Activated naive CD8-positive, alpha-beta T cell treated with anti-CD3 and anti-CD28 coated beads, Interleukin-2, amount 10 ng/mL, durations not matched to agents 7 days and 5 days (primary cell): ENCODE measurements around the gene GIGYF1. TPM values are rescaled to one million over a fixed set of nuclear protein-coding genes. Genes with fewer than 3 reads are reported as not detected.

Experiments
- ATAC-seq: fragments of 150-1000 bp; cut with Tn5 transposase; one replicate; pipeline ENCODE4 v1.10.0; 2021; ENCODE audit warnings: low read depth, moderate library complexity
- POLR2A ChIA-PET: fragments of 350-600 bp; sonication (Branson Sonifier 250); formaldehyde crosslinking; loops from one replicate; lab custom pipeline; 2021; ENCODE audit warnings: antibody characterized with exemption; lab: Charles Lee
- DNase-seq: peaks from one replicate; pipeline ENCODE4 v3.0.0; 2021
- H3K27ac Mint-ChIP-seq: one replicate; pipeline ENCODE4 v1.8.0; 2022; ENCODE audit warnings: mild to moderate bottlenecking, mixed read lengths
- H3K27me3 Mint-ChIP-seq: one replicate; pipeline ENCODE4 v1.8.0; 2022; ENCODE audit warnings: mild to moderate bottlenecking, moderate library complexity, mixed read lengths
- H3K36me3 Mint-ChIP-seq: one replicate; pipeline ENCODE4 v1.8.0; 2021; ENCODE audit warnings: mild to moderate bottlenecking, mixed read lengths
- H3K4me1 Mint-ChIP-seq: one replicate; pipeline ENCODE4 v1.8.0; 2021; ENCODE audit warnings: mixed read lengths
- H3K4me3 Mint-ChIP-seq: one replicate; pipeline ENCODE4 v1.8.0; 2022; ENCODE audit warnings: mild to moderate bottlenecking, moderate library complexity, mixed read lengths
- H3K9me3 Mint-ChIP-seq: one replicate; pipeline ENCODE4 v1.8.0; 2021; ENCODE audit warnings: mixed read lengths
- total RNA-seq, 2 experiments: library from RNA; stranded (reverse); gene quantifications; one replicate each; pipeline ENCODE4 v1.2.3, GENCODE V29; 2021

The GIGYF1 gene
- total RNA-seq, 2 experiments from 2014 or later, result 71.5 to 75.2 TPM

DNA sequence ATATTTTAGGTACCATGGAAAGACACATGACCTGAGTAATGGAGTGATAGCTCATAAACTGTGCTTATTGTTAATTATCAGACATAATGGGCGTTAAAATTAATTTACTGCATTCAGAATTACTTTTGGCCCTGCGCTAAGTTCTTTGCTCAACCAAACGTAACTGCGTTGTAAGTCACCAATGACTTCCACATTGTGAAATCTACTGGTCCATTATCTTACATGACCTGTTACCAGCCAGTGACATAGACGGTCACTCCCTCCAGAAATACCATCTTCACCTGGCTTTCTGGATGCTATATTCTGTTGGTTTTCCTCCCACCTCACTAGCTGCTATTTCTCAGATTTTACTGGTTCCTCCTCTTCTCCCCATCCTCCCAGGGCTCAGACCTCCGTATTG lies 5.0 kb upstream of the GIGYF1 start:
- Mint-ChIP-seq H3K27me3 (peaks cover 31% of the 10 kb centered on the region), H3K4me3 (no peak overlapping the region), H3K9me3 (no peaks in the 10 kb centered on the region), H3K36me3 (no peaks in the 10 kb centered on the region), H3K4me1 (peaks cover 5% of the 10 kb centered on the region), H3K27ac (no peak overlapping the region)
- ATAC-seq (no peak), DNase-seq (no peak)
- POLR2A ChIA-PET, result no interaction called here

DNA sequence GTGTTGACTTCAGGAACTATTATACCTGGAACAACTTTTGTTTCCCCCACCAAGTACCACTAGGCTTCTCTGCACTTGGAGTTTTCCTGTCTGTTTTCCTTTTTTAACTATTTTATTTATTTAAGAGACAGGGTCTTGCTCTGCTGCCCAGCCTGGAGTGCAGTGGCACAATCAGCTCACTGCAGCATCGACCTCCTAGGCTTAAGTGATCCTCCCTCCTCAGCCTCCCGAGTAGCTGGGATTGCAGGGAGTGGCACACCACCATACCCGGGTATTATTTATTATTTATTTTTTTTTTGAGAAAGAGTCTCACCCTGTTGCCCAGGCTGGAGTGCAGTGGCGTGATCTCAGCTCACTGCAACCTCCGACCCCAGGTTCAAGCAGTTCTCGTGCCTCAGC lies 2.1 kb upstream of the GIGYF1 start:
- Mint-ChIP-seq H3K4me3 (no peak overlapping the region), H3K36me3 (peaks cover 2% of the 10 kb centered on the region), H3K27ac (no peak overlapping the region), H3K9me3 (no peaks in the 10 kb centered on the region), H3K4me1 (peaks cover 21% of the 10 kb centered on the region), H3K27me3 (peaks cover 29% of the 10 kb centered on the region)
- DNase-seq, result no peak
- ATAC-seq, result no peak
- POLR2A ChIA-PET, result interaction anchor here (1.3 to 5.1 kb wide), 2 partner anchors 9 to 112 kb away, joined by 3 to 31 read pairs; partner anchors contain the start of gene POP7

DNA sequence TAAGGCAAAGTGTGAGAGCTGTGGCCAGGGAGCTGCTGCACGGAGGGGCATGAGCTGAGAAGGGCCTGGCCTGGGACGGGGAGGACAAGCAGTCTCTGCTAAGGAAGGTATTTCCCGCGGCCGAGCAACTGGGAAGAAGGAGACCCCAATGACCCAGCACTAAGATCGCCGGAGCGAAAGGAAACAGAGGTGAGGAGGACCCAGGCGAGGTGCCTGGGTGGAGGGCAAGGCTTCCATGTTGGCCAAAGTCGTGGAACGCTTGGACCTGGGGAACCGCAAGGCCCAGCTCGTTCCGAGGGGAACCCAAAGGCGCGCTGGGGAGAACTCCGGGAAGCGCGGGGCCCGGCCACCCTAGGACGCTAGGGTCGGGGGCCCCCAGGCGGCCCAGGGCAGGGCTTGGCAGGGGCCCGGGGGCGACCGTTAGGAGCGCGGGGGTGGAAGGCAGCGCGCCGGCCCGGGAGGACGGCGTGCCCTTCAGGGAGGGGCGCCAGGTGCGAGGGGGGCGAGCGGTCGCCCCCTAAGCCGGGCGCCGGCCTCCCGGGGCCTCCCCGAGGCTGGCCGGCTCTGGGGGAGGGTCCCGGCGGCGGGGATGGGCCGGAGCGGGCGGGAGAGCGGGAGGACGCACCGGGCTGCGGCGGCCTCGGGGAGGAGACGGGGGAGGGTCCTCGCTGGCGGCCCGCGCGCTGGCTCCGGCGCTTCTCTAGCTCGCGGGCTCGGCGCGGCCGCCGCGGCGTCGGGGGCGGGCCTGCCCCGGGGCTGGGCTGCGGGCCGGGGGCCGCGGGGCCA lies 545 bp downstream of the GIGYF1 start:
- DNase-seq (no peak), ATAC-seq (peak; percentile 35)
- peak overlapping the region; percentile 96 for H3K4me3 Mint-ChIP-seq
- peaks cover 2% of the 10 kb centered on the region for H3K36me3 Mint-ChIP-seq
- peaks cover 24% of the 10 kb centered on the region for H3K4me1 Mint-ChIP-seq
- peak overlapping the region; percentile 91 for H3K27ac Mint-ChIP-seq
- peaks cover 15% of the 10 kb centered on the region for H3K27me3 Mint-ChIP-seq
- H3K9me3 Mint-ChIP-seq, result no peaks in the 10 kb centered on the region
- POLR2A ChIA-PET, result interaction anchor here (0.6 to 5.1 kb wide), 15 partner anchors 12 to 350 kb away, joined by 3 to 31 read pairs (median 5); partner anchors contain the start of genes FBXO24, LRCH4, MEPCE and MOSPD3

DNA sequence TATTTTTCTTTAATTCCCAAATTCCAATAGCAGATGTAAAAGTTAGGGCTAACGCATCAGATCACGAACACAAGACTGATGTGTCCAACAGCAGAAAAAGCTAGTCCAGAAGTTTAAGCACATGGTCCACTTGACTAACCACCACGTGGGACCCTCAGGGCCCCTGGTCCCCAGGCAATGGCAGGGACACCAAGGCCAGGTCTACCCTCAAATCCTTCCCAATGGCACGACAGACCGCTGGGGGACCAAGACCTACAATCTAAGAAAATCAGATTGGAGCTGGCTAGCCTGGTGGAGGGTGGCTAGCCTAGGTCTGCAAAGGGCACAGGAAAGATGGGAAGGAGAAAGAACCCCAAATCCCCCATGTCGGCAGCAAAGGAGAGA lies 1.5 kb downstream of the GIGYF1 start:
- POLR2A ChIA-PET, result interaction anchor here (1.2 to 5.1 kb wide), 13 partner anchors 12 to 263 kb away, joined by 3 to 31 read pairs (median 7); partner anchors contain the start of genes FBXO24, MEPCE, MOSPD3 and POP7
- no peaks in the 10 kb centered on the region for H3K9me3 Mint-ChIP-seq
- peaks cover 2% of the 10 kb centered on the region for H3K36me3 Mint-ChIP-seq
- peak overlapping the region; percentile 91 for H3K27ac Mint-ChIP-seq
- H3K4me3 Mint-ChIP-seq, result peak overlapping the region; percentile 96
- peaks cover 24% of the 10 kb centered on the region for H3K4me1 Mint-ChIP-seq
- H3K27me3 Mint-ChIP-seq, result peaks cover 15% of the 10 kb centered on the region
- ATAC-seq, result no peak
- DNase-seq, result no peak

DNA sequence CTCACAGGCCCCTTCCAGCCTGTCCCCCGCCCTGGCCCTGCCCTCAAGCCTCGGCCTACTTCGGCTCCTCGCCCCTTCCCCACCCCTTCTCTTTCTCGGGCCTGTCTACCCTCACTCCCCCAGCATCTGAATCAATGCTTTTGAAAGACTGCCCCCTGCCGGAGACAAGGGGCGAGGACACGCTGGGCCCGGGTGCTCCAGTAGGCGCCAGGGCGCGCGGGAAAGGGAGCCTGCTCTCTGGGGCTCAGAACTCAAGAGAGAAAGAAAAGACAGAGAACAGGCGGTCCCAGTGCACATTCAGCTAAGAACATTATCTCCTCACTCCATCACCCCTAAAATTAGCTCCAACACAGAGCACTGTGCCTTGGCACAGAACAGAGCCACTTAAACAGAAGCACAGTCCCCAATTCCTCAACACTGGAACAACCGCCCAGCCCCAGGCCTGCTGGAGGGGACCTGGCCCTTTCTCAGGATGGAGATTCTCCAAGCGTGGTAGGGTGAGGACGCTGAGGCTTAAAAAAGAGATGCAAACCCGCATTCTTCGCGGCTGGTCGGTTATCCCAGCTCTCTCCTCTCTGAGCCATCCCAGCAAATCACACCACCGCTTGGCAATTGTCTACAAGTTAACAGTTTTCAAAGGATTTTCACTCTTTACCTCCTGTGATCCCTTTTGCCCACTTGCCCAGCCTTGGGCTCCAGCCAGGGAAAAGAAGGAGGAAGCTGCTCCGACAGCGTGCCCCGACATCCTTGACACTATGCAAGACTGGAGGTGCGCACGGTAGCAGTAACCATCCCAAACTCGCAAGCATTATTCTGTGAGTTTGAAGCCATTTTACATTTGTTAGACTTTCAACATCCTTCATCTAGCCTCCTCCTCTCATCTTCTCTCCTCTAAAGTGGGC lies 2.1 kb downstream of the GIGYF1 start:
- POLR2A ChIA-PET, result interaction anchor here (1.0 to 4.8 kb wide), 11 partner anchors 11 to 263 kb away, joined by 3 to 24 read pairs (median 7); partner anchors contain the start of genes FBXO24, MEPCE, POP7 and ZCWPW1
- peaks cover 24% of the 10 kb centered on the region for H3K4me1 Mint-ChIP-seq
- peaks cover 9% of the 10 kb centered on the region for H3K27me3 Mint-ChIP-seq

DNA sequence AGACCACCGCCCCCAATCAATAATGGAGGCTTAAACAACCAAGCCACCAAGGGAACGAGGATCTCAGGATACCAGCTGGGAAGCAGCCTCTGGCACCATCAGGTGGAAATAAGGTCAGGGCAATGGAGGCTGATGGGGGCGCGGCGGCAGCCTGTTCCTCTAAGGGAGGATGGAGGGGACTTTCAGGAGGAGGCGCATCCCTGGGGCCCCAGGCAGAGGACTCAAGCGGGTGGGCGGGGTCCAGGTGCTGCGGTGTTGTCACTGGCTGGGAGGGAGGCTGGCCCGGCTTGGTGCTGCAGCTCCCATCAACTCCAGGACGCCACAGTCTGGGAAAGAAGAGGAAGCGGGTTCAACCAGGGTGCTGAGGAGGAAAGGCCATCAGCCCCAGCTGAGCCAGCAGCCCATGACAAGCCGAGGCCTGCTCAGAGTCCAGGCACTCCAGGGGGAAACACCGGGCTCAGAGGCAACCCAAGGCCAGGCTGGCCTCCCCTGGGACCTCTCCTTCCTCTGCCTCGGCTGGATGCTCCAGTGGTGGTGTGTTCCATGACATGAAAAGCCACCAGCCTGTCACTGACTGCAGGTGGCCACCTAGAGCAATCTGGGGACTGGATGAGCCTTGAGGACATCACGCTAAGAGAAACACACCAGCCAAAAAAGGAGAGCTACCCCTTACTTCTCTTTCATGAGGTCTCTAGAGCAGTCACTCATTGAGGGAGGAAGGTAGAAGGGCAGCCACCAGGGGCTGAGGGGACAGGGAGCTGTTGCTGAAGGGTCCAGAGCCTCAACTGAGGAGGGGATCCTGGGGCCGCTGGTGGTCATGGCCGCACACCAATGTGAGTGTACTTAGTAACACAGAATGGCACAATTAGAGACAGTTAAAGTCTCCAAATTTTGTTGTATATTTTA lies 4.6 kb downstream of the GIGYF1 start:
- no peaks in the 10 kb centered on the region for H3K27me3 Mint-ChIP-seq
- peaks cover 2% of the 10 kb centered on the region for H3K36me3 Mint-ChIP-seq
- no peak overlapping the region for H3K27ac Mint-ChIP-seq
- H3K9me3 Mint-ChIP-seq, result no peaks in the 10 kb centered on the region
- H3K4me3 Mint-ChIP-seq, result no peak overlapping the region
- H3K4me1 Mint-ChIP-seq, result peaks cover 21% of the 10 kb centered on the region
- ATAC-seq (no peak), DNase-seq (no peak)
- POLR2A ChIA-PET, result interaction anchor here (0.9 to 4.8 kb wide), 3 partner anchors 9 to 77 kb away, joined by 3 to 24 read pairs (median 7); partner anchors contain the start of gene MOSPD3

More for the DNA sequence above, 2.1 kb downstream of the GIGYF1 start:
- H3K36me3 Mint-ChIP-seq, result peaks cover 2% of the 10 kb centered on the region
- H3K4me3 Mint-ChIP-seq, result peak overlapping the region; percentile 96
- no peaks in the 10 kb centered on the region for H3K9me3 Mint-ChIP-seq
- DNase-seq (peak; percentile 82), ATAC-seq (peak; percentile 74)
- H3K27ac Mint-ChIP-seq, result peak overlapping the region; percentile 34

DNA sequence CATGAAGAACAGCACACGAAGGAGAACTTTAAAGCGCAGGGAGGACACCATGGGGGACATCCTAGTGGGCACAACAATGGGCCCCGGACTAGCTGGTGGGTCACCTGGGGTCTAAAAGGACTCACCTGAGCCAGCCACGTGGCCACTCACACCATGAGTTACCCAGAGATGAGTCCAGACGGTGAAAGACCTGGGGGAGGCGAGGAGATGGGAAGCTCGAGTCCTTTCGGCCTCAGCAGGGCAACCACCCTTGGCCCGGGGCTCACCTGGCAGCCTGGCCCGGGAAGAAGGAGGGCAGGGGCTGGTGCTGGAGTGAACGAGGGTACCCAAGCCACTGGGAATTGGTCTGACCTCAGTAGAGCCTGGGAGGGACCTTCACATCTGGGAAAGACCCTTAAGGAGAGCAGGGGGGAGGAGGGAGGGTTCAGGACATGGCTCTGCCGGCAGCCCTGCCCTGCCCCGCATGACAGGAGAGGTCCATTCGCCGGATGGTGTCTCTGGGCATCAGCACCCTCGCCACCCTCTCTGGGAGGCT lies 5.7 kb downstream of the GIGYF1 start:
- DNase-seq (no peak), ATAC-seq (no peak)
- POLR2A ChIA-PET, result no interaction called here
- H3K36me3 Mint-ChIP-seq, result peaks cover 2% of the 10 kb centered on the region
- no peak overlapping the region for H3K27ac Mint-ChIP-seq
- H3K9me3 Mint-ChIP-seq, result no peaks in the 10 kb centered on the region
- no peak overlapping the region for H3K4me3 Mint-ChIP-seq
- no peaks in the 10 kb centered on the region for H3K27me3 Mint-ChIP-seq
- peaks cover 21% of the 10 kb centered on the region for H3K4me1 Mint-ChIP-seq

DNA sequence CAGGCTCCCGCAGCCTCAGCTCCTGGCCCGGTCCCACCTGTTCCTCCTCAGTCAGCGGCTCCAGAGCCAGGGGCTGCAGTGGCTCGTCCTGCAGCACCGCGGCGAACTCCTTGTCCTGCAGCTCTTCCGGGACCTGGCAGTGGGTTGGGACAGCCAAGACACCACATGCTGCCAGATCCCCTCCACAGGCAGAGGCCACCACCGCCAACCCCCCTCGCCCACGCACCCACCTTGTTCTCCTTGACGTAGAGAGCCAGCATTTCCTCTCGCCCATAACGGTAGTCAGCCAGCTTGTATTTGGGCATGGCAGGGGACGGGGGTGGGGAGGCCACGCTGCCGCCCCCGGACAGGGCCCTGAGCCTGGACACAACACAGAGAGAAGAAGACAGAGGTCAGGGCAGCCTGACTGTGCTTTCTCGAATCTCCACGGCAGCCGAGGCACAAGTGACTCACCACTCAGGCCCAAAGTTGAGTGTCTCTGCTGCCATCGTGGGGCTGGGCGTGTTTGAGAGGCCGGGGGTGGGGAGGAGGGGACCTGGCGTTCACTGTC lies 6.2 kb downstream of the GIGYF1 start:
- Mint-ChIP-seq H3K27me3 (no peaks in the 10 kb centered on the region), H3K4me3 (no peak overlapping the region), H3K27ac (no peak overlapping the region), H3K9me3 (no peaks in the 10 kb centered on the region), H3K36me3 (peaks cover 3% of the 10 kb centered on the region), H3K4me1 (peaks cover 16% of the 10 kb centered on the region)
- POLR2A ChIA-PET, result no interaction called here
- no peak for ATAC-seq
- no peak for DNase-seq

DNA sequence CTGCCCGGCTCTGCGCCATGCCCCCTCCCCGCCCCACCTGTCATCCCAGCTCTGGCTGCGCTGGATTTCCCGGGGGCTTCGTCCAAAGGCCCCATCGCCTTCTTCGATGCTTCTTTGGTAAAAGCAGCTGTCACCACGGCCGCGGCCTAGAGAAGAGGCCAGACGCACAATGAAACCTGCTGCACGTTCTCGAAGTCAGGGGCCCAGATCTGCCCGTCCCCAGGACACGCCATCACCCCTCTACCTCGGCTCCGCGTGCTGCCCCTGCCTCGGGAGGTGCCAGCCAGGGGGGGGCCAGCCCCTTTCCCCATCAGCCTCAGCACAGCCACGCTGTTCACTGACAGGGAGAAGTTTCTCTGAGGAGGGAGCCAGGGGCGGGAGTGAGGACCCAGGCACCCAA lies 6.8 kb downstream of the GIGYF1 start:
- no peak overlapping the region for H3K27ac Mint-ChIP-seq
- no peak overlapping the region for H3K4me3 Mint-ChIP-seq
- peaks cover 3% of the 10 kb centered on the region for H3K36me3 Mint-ChIP-seq
- no peaks in the 10 kb centered on the region for H3K9me3 Mint-ChIP-seq
- ATAC-seq (no peak), DNase-seq (no peak)
- H3K4me1 Mint-ChIP-seq, result peaks cover 10% of the 10 kb centered on the region
- POLR2A ChIA-PET, result no interaction called here
- H3K27me3 Mint-ChIP-seq, result no peaks in the 10 kb centered on the region

DNA sequence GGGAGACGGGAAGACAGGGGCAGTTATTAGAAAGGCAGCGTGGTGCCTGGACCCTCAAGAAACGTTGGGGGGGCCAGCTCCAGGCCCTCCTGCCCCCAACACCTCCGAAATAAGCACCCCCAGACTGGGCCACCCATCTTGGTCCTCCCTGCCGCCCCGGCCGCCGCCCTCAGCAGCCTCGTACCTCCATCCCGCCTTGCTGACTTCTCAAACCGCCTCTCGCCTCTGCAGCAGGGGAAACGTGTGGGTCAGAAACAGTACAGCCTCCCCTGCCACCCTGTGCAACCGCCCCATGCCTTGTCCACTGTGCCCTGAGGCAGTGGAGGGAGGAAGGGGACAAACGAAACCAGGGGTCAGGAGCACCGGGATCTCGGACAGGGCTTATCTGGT lies 7.2 kb downstream of the GIGYF1 start:
- H3K27me3 Mint-ChIP-seq, result no peaks in the 10 kb centered on the region
- peak overlapping the region; percentile 48 for H3K27ac Mint-ChIP-seq
- H3K36me3 Mint-ChIP-seq, result peaks cover 3% of the 10 kb centered on the region
- H3K4me3 Mint-ChIP-seq, result no peak overlapping the region
- POLR2A ChIA-PET, result no interaction called here
- no peaks in the 10 kb centered on the region for H3K9me3 Mint-ChIP-seq
- peaks cover 6% of the 10 kb centered on the region for H3K4me1 Mint-ChIP-seq
- no peak for DNase-seq
- ATAC-seq, result no peak

DNA sequence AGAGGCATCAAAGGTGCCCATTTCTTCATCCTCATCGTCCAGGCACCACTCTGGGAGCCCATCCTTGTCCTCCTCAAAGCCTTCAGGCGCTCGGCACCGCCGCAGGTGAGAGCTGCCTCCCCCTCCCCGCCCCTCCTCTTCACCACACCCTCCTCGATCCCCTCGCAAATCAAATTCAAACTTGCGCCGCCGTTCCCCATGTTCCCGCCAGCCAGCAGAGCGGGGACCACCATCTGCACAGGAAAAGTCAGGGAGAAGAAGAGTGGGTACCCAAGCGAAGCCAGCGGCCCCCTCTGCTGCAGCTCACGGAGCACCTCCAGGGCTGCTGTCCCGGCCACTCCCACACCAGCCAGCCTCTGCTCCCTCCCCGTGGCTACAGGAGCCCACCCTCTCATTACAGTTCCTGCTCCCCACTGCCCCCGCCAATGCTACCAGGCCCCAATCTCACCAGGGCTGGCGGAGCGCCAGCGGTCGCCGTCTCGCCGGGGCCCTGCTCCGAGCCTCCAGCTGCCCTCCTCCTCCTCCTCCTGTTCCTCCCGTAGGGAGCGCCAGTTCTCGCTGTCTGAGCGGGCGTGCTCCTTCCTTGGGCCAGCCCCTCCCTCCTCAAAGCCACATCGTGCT lies 7.7 kb downstream of the GIGYF1 start:
- no peak for ATAC-seq
- POLR2A ChIA-PET, result no interaction called here
- Mint-ChIP-seq H3K4me3 (no peak overlapping the region), H3K9me3 (no peaks in the 10 kb centered on the region), H3K27me3 (no peaks in the 10 kb centered on the region), H3K36me3 (peaks cover 3% of the 10 kb centered on the region), H3K27ac (no peak overlapping the region), H3K4me1 (peaks cover 3% of the 10 kb centered on the region)
- no peak for DNase-seq
